SK-N-SH (cell line): ENCODE measurements around the gene NRDE2. TPM values are rescaled to one million over a fixed set of nuclear protein-coding genes. Genes with fewer than 3 reads are reported as not detected.
"Not testable (repeated sequence)": the region's sequence is repeated elsewhere in the genome, so short reads cannot be mapped to it uniquely, and the experiment has no call there.

Source experiments
- CTCF ChIA-PET: fragments of 300-600, 350-600 bp; formaldehyde crosslinking; extraction: SDS; loops from one replicate; lab custom pipeline; 2021; lab: Yijun Ruan, JAX
- POLR2A ChIA-PET: fragments of 350-600 bp; sonication (Branson Sonifier 250); formaldehyde crosslinking; extraction: SDS; loops from one replicate; lab custom pipeline; 2020; ENCODE audit warnings: antibody characterized with exemption, inconsistent platforms; lab: Yijun Ruan, JAX
- DNase-seq: peaks from one replicate; pipeline ENCODE4 v3.0.0; 2012
- H2AFZ ChIP-seq: fragments of 200-600 bp; sonication (generic); 2 replicates; pipeline ENCODE4 v1.8.1; 2016; ENCODE audit warnings: antibody characterized with exemption, mild to moderate bottlenecking, low read depth
- H3F3A ChIP-seq: fragments of 200-600 bp; sonication (generic); replicated peaks from 2 replicates; pipeline ENCODE3; 2016; ENCODE audit warnings: antibody characterized with exemption, mild to moderate bottlenecking; ENCODE audit not compliant: insufficient read depth
- H3K27ac ChIP-seq, 2 experiments: fragments of 200-500 bp in 1 of 2; fragments of 200-600 bp in 1 of 2; sonication (Bioruptor generic) in 1 of 2; sonication (generic), shearing (Covaris generic) in 1 of 2; 2 replicates each; pipeline versions ENCODE4 v1.5.1 to v1.6.1; 2014 to 2016; ENCODE audit warnings: low read depth in 2 of 2, inconsistent platforms in 1 of 2, low read length in 1 of 2, mild to moderate bottlenecking in 1 of 2, mixed read lengths in 1 of 2
- H3K27me3 ChIP-seq: fragments of 200-600 bp; sonication (generic), shearing (Covaris generic); 2 replicates; pipeline ENCODE4 v1.6.1; 2016; ENCODE audit warnings: mixed run types; ENCODE audit not compliant: insufficient read depth
- H3K36me3 ChIP-seq, 2 experiments: fragments of 200-500 bp in 1 of 2; fragments of 200-600 bp in 1 of 2; sonication (Bioruptor generic) in 1 of 2; sonication (generic) in 1 of 2; replicated peaks in 1 of 2; 2 replicates each; pipeline versions ENCODE3 to v1.5.1; 2014 to 2016; ENCODE audit warnings: low read length in 1 of 2, mild to moderate bottlenecking in 1 of 2; ENCODE audit not compliant: insufficient read depth in 2 of 2, control insufficient read depth in 1 of 2
- H3K4me1 ChIP-seq, 2 experiments: fragments of 200-500 bp in 1 of 2; fragments of 200-600 bp in 1 of 2; sonication (Bioruptor generic) in 1 of 2; sonication (generic), shearing (Covaris generic) in 1 of 2; 2 replicates each; pipeline versions ENCODE4 v1.5.1 to v1.6.1; 2014 to 2016; ENCODE audit warnings: low read depth in 1 of 2, low read length in 1 of 2, mixed run types in 1 of 2; ENCODE audit not compliant: insufficient read depth in 2 of 2, control insufficient read depth in 1 of 2
- H3K4me2 ChIP-seq: fragments of 200-600 bp; sonication (generic), shearing (Covaris generic); 2 replicates; pipeline ENCODE4 v1.6.1; 2017; ENCODE audit warnings: mixed run types
- H3K4me3 ChIP-seq, 2 experiments: fragments of 200-500 bp in 1 of 2; fragments of 200-600 bp in 1 of 2; sonication (Bioruptor generic) in 1 of 2; sonication (generic), shearing (Covaris generic) in 1 of 2; 2 replicates each; pipeline versions ENCODE4 v1.5.1 to v1.8.1; 2014 to 2016; ENCODE audit warnings: low read depth in 2 of 2, inconsistent platforms in 1 of 2, low read length in 1 of 2, mild to moderate bottlenecking in 1 of 2, mixed read lengths in 1 of 2, moderate library complexity in 1 of 2
- H3K79me2 ChIP-seq: fragments of 200-600 bp; sonication (generic); 2 replicates; pipeline ENCODE4 v1.8.1; 2017; ENCODE audit warnings: mild to moderate bottlenecking; ENCODE audit not compliant: insufficient read depth
- H3K9ac ChIP-seq: fragments of 200-600 bp; sonication (generic); 2 replicates; pipeline ENCODE4 v1.6.1; 2017; ENCODE audit warnings: mixed run types
- H3K9me2 ChIP-seq: fragments of 200-600 bp; sonication (generic); 2 replicates; pipeline ENCODE4 v1.6.1; 2017; ENCODE audit warnings: mixed run types
- H3K9me3 ChIP-seq: fragments of 200-600 bp; sonication (generic); 2 replicates; pipeline ENCODE4 v1.6.1; 2017; ENCODE audit warnings: mixed run types, mild to moderate bottlenecking, moderate library complexity
- H4K20me1 ChIP-seq: fragments of 200-600 bp; sonication (generic); 2 replicates; pipeline ENCODE4 v1.6.1; 2017; ENCODE audit warnings: mild to moderate bottlenecking, mixed run types; ENCODE audit not compliant: insufficient read depth
- CHD2 ChIP-seq: fragments of 150-350 bp; IDR thresholded peaks from 2 replicates; pipeline ENCODE4 v1.6.1; 2018; ENCODE audit warnings: low read length; ENCODE audit not compliant: partially characterized antibody
- ELF1 ChIP-seq: IDR thresholded peaks from 2 replicates; pipeline ENCODE4 v1.4.0; 2012
- EZH2phosphoT487 ChIP-seq: fragments of 200-600 bp; sonication (generic); IDR thresholded peaks from 2 replicates; pipeline ENCODE4 v1.6.1; 2017; ENCODE audit warnings: low read depth, mixed run types, mild to moderate bottlenecking, antibody characterized with exemption, moderate library complexity, borderline replicate concordance
- GABPA ChIP-seq: IDR thresholded peaks from 2 replicates; pipeline ENCODE4 v1.4.0; 2012; ENCODE audit warnings: low read depth, mild to moderate bottlenecking
- MXI1 ChIP-seq: IDR thresholded peaks from 2 replicates; pipeline ENCODE4 v1.6.1; 2012; ENCODE audit warnings: mild to moderate bottlenecking, low read depth, low read length, improper control_type of control experiment
- NFIC ChIP-seq: IDR thresholded peaks from 2 replicates; pipeline ENCODE4 v1.4.0; 2012; ENCODE audit warnings: borderline replicate concordance
- NRF1 ChIP-seq: IDR thresholded peaks from 2 replicates; pipeline ENCODE4 v1.6.1; 2012; ENCODE audit warnings: low read depth, mild to moderate bottlenecking, low read length
- RAD21 ChIP-seq: IDR thresholded peaks from 2 replicates; pipeline ENCODE4 v1.6.1; 2012; ENCODE audit warnings: mild to moderate bottlenecking, low read length
- RCOR1 ChIP-seq: fragments of 150-350 bp; IDR thresholded peaks from 2 replicates; pipeline ENCODE4 v1.6.1; 2017; ENCODE audit warnings: antibody characterized with exemption, low read length
- RFX5 ChIP-seq: IDR thresholded peaks from 2 replicates; pipeline ENCODE4 v1.6.1; 2012; ENCODE audit warnings: mild to moderate bottlenecking, improper control_type of control experiment, low read length
- SMC3 ChIP-seq: IDR thresholded peaks from 2 replicates; pipeline ENCODE4 v1.6.1; 2012; ENCODE audit warnings: low read depth, low read length, improper control_type of control experiment
- TAF1 ChIP-seq: IDR thresholded peaks from 2 replicates; pipeline ENCODE4 v1.6.1; 2012; ENCODE audit warnings: low read depth, mild to moderate bottlenecking, low read length, moderate library complexity, borderline replicate concordance
- TCF12 ChIP-seq: IDR thresholded peaks from 2 replicates; pipeline ENCODE4 v1.4.0; 2012
- TEAD4 ChIP-seq: IDR thresholded peaks from 2 replicates; pipeline ENCODE4 v1.4.0; 2012; ENCODE audit warnings: mild to moderate bottlenecking, borderline replicate concordance; ENCODE audit not compliant: insufficient read depth
- YY1 ChIP-seq: IDR thresholded peaks from 2 replicates; pipeline ENCODE4 v1.4.0; 2012; ENCODE audit warnings: low read depth, mild to moderate bottlenecking
- WGBS: methylation state at CpG from one replicate; pipeline ENCODE4 v1.1.6; 2017; ENCODE audit warnings: low lambda C conversion rate; 5-methylcytosine and 5-hydroxymethylcytosine counted together
- polyA plus RNA-seq, 3 experiments: library from polyadenylated mRNA; depleted of rRNA; stranded (reverse); fragments of >200 nt; gene quantifications; 2 replicates each; pipeline ENCODE4 v1.2.3, GENCODE V29; 2012
- TF ChIP-seq, protein P1 (sequence below): IDR thresholded peaks from 2 replicates; pipeline ENCODE4 v1.4.0; 2012; ENCODE audit warnings: low read depth, borderline replicate concordance
- TF ChIP-seq, protein P2 (sequence below): IDR thresholded peaks from 2 replicates; pipeline ENCODE4 v1.6.1; 2012; ENCODE audit warnings: mild to moderate bottlenecking, low read depth, low read length, moderate library complexity
- TF ChIP-seq, protein P3 (sequence below): IDR thresholded peaks from 2 replicates; pipeline ENCODE4 v1.4.0; 2012; ENCODE audit warnings: low read depth
- TF ChIP-seq, protein P4 (sequence below): IDR thresholded peaks from 2 replicates; pipeline ENCODE4; 2012
- TF ChIP-seq, protein P5 (sequence below): fragments of 150-350 bp; IDR thresholded peaks from 2 replicates; pipeline ENCODE4 v1.6.1; 2016; ENCODE audit warnings: mild to moderate bottlenecking, low read depth, low read length

NRDE2 gene
- polyA plus RNA-seq, 1 of the 3 experiments (the other 2 are of a cell fraction) = 11.3 TPM

DNA sequence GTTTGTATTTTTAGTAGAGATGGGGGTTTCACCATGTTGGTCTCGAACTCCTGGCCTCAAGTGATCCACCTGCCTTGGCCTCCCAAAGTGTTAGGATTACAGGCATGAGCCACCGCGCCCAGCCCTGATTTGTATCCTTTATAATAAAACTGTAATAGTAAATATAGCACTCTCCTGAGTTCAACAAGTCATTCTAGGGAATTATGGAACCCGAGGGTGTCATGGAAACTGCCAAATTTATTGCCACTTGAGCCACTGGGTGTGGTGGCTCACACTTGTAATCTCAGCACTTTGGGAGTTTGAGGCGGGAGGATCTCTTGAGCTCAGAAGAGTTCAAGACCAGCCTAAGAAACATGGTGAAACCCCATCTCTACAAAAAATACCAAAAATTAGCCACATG is 9.5 kb upstream of the NRDE2 start:
- peaks cover 15% of the 10 kb centered on the region; the same call in 1 of the 2 replicates for H3K27me3 ChIP-seq
- CTCF ChIA-PET = interaction anchor here (2.3 kb wide), 1 partner anchor 59 kb away, joined by 5 read pairs; no protein-coding TSS in a partner anchor

DNA sequence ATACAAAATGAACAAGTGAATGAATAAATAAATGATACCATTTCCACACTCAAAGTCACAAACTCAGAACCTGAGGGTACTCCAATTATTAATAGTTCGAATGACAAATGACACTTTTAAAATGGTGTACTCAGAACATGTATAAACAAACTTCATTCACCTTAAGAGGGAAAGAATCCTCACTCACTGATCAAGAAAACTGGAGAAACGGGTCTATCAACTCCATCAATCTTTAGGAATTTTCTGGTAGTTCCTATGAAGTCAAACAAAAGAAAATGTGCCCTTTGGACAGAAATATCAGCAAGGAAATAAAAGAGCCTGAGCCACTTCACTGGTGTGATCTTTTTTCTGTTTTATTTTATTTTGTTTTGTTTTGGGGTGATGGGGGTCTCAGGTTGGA is 5.2 kb upstream of the NRDE2 start:
- POLR2A ChIA-PET = interaction anchor here (0.5 kb wide), 1 partner anchor 9 kb away, joined by 5 read pairs; no protein-coding TSS in a partner anchor
- Histone ChIP-seq H4K20me1 (no peaks in the 10 kb centered on the region), H2AFZ (no peak overlapping the region), H3K27me3 (peaks cover 23% of the 10 kb centered on the region; the same call in 1 of the 2 replicates), H3K9ac (no peak overlapping the region)
- WGBS = 9% methylated on average over 2 of the region's 2 CpGs
- TF ChIP-seq YY1 (no peak), NRF1 (no peak), TAF1 (no peak), NFIC (no peak), RFX5 (no peak), MXI1 (no peak), RAD21 (no peak), RCOR1 (no peak), TEAD4 (no peak), EZH2phosphoT487 (no peak), SMC3 (no peak), ELF1 (no peak), CHD2 (no peak), TCF12 (no peak), GABPA (no peak)
- TF ChIP-seq, protein P1, sequence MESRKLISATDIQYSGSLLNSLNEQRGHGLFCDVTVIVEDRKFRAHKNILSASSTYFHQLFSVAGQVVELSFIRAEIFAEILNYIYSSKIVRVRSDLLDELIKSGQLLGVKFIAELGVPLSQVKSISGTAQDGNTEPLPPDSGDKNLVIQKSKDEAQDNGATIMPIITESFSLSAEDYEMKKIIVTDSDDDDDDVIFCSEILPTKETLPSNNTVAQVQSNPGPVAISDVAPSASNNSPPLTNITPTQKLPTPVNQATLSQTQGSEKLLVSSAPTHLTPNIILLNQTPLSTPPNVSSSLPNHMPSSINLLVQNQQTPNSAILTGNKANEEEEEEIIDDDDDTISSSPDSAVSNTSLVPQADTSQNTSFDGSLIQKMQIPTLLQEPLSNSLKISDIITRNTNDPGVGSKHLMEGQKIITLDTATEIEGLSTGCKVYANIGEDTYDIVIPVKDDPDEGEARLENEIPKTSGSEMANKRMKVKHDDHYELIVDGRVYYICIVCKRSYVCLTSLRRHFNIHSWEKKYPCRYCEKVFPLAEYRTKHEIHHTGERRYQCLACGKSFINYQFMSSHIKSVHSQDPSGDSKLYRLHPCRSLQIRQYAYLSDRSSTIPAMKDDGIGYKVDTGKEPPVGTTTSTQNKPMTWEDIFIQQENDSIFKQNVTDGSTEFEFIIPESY = no peak
- TF ChIP-seq, protein P2, sequence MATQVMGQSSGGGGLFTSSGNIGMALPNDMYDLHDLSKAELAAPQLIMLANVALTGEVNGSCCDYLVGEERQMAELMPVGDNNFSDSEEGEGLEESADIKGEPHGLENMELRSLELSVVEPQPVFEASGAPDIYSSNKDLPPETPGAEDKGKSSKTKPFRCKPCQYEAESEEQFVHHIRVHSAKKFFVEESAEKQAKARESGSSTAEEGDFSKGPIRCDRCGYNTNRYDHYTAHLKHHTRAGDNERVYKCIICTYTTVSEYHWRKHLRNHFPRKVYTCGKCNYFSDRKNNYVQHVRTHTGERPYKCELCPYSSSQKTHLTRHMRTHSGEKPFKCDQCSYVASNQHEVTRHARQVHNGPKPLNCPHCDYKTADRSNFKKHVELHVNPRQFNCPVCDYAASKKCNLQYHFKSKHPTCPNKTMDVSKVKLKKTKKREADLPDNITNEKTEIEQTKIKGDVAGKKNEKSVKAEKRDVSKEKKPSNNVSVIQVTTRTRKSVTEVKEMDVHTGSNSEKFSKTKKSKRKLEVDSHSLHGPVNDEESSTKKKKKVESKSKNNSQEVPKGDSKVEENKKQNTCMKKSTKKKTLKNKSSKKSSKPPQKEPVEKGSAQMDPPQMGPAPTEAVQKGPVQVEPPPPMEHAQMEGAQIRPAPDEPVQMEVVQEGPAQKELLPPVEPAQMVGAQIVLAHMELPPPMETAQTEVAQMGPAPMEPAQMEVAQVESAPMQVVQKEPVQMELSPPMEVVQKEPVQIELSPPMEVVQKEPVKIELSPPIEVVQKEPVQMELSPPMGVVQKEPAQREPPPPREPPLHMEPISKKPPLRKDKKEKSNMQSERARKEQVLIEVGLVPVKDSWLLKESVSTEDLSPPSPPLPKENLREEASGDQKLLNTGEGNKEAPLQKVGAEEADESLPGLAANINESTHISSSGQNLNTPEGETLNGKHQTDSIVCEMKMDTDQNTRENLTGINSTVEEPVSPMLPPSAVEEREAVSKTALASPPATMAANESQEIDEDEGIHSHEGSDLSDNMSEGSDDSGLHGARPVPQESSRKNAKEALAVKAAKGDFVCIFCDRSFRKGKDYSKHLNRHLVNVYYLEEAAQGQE = no peak
- TF ChIP-seq, protein P3, sequence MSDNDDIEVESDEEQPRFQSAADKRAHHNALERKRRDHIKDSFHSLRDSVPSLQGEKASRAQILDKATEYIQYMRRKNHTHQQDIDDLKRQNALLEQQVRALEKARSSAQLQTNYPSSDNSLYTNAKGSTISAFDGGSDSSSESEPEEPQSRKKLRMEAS = no peak
- TF ChIP-seq, protein P4, sequence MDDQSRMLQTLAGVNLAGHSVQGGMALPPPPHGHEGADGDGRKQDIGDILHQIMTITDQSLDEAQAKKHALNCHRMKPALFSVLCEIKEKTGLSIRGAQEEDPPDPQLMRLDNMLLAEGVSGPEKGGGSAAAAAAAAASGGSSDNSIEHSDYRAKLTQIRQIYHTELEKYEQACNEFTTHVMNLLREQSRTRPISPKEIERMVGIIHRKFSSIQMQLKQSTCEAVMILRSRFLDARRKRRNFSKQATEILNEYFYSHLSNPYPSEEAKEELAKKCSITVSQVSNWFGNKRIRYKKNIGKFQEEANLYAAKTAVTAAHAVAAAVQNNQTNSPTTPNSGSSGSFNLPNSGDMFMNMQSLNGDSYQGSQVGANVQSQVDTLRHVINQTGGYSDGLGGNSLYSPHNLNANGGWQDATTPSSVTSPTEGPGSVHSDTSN = no peak
- TF ChIP-seq, protein P5, sequence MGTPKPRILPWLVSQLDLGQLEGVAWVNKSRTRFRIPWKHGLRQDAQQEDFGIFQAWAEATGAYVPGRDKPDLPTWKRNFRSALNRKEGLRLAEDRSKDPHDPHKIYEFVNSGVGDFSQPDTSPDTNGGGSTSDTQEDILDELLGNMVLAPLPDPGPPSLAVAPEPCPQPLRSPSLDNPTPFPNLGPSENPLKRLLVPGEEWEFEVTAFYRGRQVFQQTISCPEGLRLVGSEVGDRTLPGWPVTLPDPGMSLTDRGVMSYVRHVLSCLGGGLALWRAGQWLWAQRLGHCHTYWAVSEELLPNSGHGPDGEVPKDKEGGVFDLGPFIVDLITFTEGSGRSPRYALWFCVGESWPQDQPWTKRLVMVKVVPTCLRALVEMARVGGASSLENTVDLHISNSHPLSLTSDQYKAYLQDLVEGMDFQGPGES = no peak
- TF ChIP-seq, all 33 proteins: peak for 0
- no peak for DNase-seq
- Histone ChIP-seq H3K9me2 (no peaks in the 10 kb centered on the region), H3K4me1 (no peaks in the 10 kb centered on the region), H3F3A (no peaks in the 10 kb centered on the region), H3K9me3 (no peaks in the 10 kb centered on the region), H3K4me2 (no peak overlapping the region), H3K27ac (no peak overlapping the region), H3K79me2 (no peaks in the 10 kb centered on the region), H3K36me3 (no peaks in the 10 kb centered on the region), H3K4me3 (no peak overlapping the region)
- CTCF ChIA-PET = no interaction called here

More for the DNA sequence above, 9.5 kb upstream of the NRDE2 start:
- H3K27ac ChIP-seq, H3K36me3 ChIP-seq, H3K4me1 ChIP-seq, POLR2A ChIA-PET, H3K79me2 ChIP-seq, H3K9me3 ChIP-seq, H3K4me2 ChIP-seq, H4K20me1 ChIP-seq, H3K9ac ChIP-seq, H2AFZ ChIP-seq, H3F3A ChIP-seq, H3K9me2 ChIP-seq, DNase-seq, H3K4me3 ChIP-seq: not testable (repeated sequence)
- 72% methylated on average over 5 of the region's 5 CpGs for WGBS
